Panc1 (cell line): ENCODE results near the gene TEPSIN. TPM values are rescaled to one million over a fixed set of nuclear protein-coding genes. Genes with fewer than 3 reads are reported as not detected.

ENCODE experiments used
- ATAC-seq: fragments of 200-7000 bp; cut with Tn5 transposase; 2 replicates; pipeline ENCODE4 v1.9.1; 2020; ENCODE audit warnings: mild to moderate bottlenecking, moderate library complexity
- BruUV-seq: library from RNA; stranded (reverse); fragments of 400-500 nt; replicated peaks from 2 replicates; lab custom pipeline; 2021; lab: Mats Ljungman, UMichigan
- CTCF ChIA-PET: fragments of 300-600 bp; sonication (Branson Sonifier 250); formaldehyde crosslinking; loops from one replicate; lab custom pipeline; 2022; ENCODE audit warnings: antibody characterized with exemption; lab: Charles Lee
- POLR2A ChIA-PET: fragments of 300-600 bp; sonication (Branson Sonifier 250); formaldehyde crosslinking; loops from one replicate; lab custom pipeline; 2022; ENCODE audit warnings: antibody characterized with exemption; lab: Charles Lee
- DNase-seq: peaks from one replicate; pipeline ENCODE4 v3.0.0-alpha.2; 2010; ENCODE audit warnings: low read depth, low spot score
- H3K27ac ChIP-seq: 2 replicates; pipeline ENCODE4 v1.5.1; 2011; ENCODE audit warnings: mild to moderate bottlenecking, low read length, inconsistent platforms
- H3K27me3 ChIP-seq: fragments of 200-500 bp; sonication (Bioruptor generic); 2 replicates; pipeline ENCODE4 v1.6.0; 2014; ENCODE audit warnings: low read length, inconsistent platforms; ENCODE audit not compliant: control insufficient read depth, insufficient read depth
- H3K36me3 ChIP-seq: fragments of 200-500 bp; sonication (Bioruptor generic); 2 replicates; pipeline ENCODE4 v1.5.1; 2014; ENCODE audit warnings: inconsistent platforms, mild to moderate bottlenecking, low read length, moderate library complexity; ENCODE audit not compliant: control insufficient read depth, insufficient read depth
- H3K4me1 ChIP-seq: 2 replicates; pipeline ENCODE4 v1.5.1; 2011; ENCODE audit warnings: inconsistent platforms, mild to moderate bottlenecking, low read length, moderate library complexity; ENCODE audit not compliant: control insufficient read depth, insufficient read depth
- H3K4me3 ChIP-seq, 2 experiments: 2 replicates each; pipeline ENCODE4 v1.5.1; 2011 to 2012; ENCODE audit warnings: low read depth in 2 of 2, low read length in 2 of 2, mild to moderate bottlenecking in 2 of 2, inconsistent platforms in 1 of 2, moderate library complexity in 1 of 2
- H3K9me3 ChIP-seq: fragments of 200-500 bp; sonication (Bioruptor generic); 2 replicates; pipeline ENCODE4 v1.5.1; 2014; ENCODE audit warnings: low read depth, mild to moderate bottlenecking, inconsistent platforms, low read length, moderate library complexity; ENCODE audit not compliant: control insufficient read depth, insufficient read depth
- CTCF ChIP-seq: fragments of 450-650 bp; IDR thresholded peaks from 2 replicates; pipeline ENCODE4 v1.5.1; 2017; ENCODE audit warnings: mild to moderate bottlenecking
- POLR2AphosphoS5 ChIP-seq: IDR thresholded peaks from 2 replicates; pipeline ENCODE4 v1.6.1; 2012; ENCODE audit warnings: mild to moderate bottlenecking, low read depth, low read length, moderate library complexity
- SIN3A ChIP-seq: IDR thresholded peaks from 2 replicates; pipeline ENCODE4 v1.6.1; 2012; ENCODE audit warnings: low read depth, mild to moderate bottlenecking, low read length, moderate library complexity, borderline replicate concordance; ENCODE audit not compliant: insufficient read depth
- TCF7L2 ChIP-seq: IDR thresholded peaks from 2 replicates; pipeline ENCODE4 v1.6.1; 2011; ENCODE audit warnings: mild to moderate bottlenecking, low read depth, low read length, inconsistent platforms
- in situ Hi-C: cut with HindIII; loops from 2 replicates; pipeline ENCODE4 v1.10.0; 2016; ENCODE audit warnings: low sequenced_read_pairs, low pct_unique_long_range_greater_than_20kb
- intact Hi-C: fragments of 100-400 bp; cut with micrococcal nuclease; formaldehyde crosslinking; loops from one replicate; pipeline ENCODE4 v1.10.0; 2022; ENCODE audit not compliant: unreplicated experiment
- total RNA-seq: library from RNA; stranded (reverse); gene quantifications from one replicate; pipeline ENCODE4 v1.2.1, GENCODE V29; 2021; ENCODE audit not compliant: unreplicated experiment
- TF ChIP-seq, protein P1 (sequence below), 2 experiments: IDR thresholded peaks; 2 replicates each; pipeline ENCODE4 v1.6.1; 2011 to 2012; ENCODE audit warnings: low read depth in 2 of 2, control low read depth in 1 of 2, low read length in 1 of 2, mild to moderate bottlenecking in 1 of 2, moderate library complexity in 1 of 2; ENCODE audit not compliant: insufficient read depth in 1 of 2

TEPSIN gene
- total RNA-seq, 1 experiment from 2014 or later: 44.9 TPM

DNA sequence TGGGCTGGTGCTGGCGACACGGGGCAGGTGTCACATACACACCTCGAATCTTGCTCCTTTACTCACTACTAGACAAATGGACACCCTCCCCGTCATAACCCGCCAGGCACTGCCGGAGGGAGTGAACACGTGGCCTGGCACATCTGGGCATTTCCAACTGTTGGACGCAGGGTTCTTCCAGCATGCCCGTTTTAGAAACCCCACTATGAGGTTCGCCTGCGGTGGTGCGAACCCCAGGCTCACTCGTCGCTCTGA, 9.3 kb downstream of the TEPSIN start:
- intact Hi-C loops (no loop called here), in situ Hi-C loops (no loop called here)
- CTCF ChIA-PET: interaction anchor here (1.4 kb wide), 1 partner anchor 9 kb away, joined by 4 read pairs; the partner anchor contains the start of genes NDUFAF8 and TEPSIN

DNA sequence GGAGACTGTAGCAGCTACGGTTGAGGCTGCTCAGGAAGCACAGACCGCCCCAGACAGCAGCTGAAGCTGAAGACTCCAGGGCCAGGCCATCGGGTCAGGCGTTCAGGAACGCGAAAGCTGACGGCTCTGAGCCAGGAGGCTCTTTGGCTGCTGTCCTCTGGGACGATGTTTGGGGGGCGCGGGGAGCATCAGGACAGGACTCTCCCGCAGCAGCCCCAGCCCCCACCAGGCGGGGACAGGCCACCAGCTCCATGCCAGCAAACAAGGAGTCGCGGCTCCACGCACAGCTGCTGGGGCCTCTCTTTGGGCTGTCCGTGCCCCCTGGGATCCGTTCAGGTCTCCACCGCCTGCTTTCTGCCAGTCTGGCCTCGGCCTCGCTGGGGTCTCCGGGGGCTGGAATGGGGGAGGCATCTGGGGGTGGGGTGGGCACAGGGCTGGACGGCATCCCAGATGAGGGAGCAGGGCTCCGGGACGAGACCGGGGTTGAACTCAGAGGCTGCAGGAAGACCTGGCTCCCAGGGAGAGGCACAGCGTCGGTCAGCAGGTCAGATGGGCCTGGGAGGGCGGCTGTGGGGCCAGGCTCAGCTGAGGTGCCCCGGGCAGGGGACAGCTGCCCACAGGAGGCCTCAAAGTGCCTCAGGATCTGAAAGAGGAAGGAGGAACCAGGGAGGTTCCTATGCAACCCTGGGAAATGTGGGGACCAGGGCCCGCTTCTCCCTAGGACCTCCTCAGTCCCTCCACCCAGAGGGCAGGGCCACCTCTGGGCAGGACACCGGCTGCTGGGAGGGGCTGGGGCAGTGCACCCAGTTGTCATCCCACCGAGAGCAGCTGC, 9.8 kb downstream of the TEPSIN start:
- no TSS peak for BruUV-seq
- DNase-seq (no peak), ATAC-seq (no peak)
- intact Hi-C loops (no loop called here), in situ Hi-C loops (no loop called here)
- no peak overlapping the region for H3K27ac ChIP-seq
- no peaks in the 10 kb centered on the region for H3K27me3 ChIP-seq
- POLR2A ChIA-PET: no interaction called here
- H3K4me3 ChIP-seq: no peak overlapping the region
- H3K36me3 ChIP-seq: no peaks in the 10 kb centered on the region
- no peaks in the 10 kb centered on the region for H3K4me1 ChIP-seq
- no peaks in the 10 kb centered on the region for H3K9me3 ChIP-seq
- CTCF ChIA-PET: interaction anchor here (0.6 to 0.7 kb wide), 2 partner anchors 176 to 285 kb away, joined by 3 to 5 read pairs; no protein-coding TSS in a partner anchor
- no peak for TF ChIP-seq TCF7L2
- TF ChIP-seq CTCF: no peak

More for the DNA sequence above, 9.3 kb downstream of the TEPSIN start:
- no peak overlapping the region for H3K27ac ChIP-seq
- no TSS peak for BruUV-seq
- POLR2A ChIA-PET: no interaction called here
- H3K36me3 ChIP-seq: no peaks in the 10 kb centered on the region
- DNase-seq (no peak), ATAC-seq (no peak)
- no peaks in the 10 kb centered on the region for H3K4me1 ChIP-seq
- TF ChIP-seq, protein P1, sequence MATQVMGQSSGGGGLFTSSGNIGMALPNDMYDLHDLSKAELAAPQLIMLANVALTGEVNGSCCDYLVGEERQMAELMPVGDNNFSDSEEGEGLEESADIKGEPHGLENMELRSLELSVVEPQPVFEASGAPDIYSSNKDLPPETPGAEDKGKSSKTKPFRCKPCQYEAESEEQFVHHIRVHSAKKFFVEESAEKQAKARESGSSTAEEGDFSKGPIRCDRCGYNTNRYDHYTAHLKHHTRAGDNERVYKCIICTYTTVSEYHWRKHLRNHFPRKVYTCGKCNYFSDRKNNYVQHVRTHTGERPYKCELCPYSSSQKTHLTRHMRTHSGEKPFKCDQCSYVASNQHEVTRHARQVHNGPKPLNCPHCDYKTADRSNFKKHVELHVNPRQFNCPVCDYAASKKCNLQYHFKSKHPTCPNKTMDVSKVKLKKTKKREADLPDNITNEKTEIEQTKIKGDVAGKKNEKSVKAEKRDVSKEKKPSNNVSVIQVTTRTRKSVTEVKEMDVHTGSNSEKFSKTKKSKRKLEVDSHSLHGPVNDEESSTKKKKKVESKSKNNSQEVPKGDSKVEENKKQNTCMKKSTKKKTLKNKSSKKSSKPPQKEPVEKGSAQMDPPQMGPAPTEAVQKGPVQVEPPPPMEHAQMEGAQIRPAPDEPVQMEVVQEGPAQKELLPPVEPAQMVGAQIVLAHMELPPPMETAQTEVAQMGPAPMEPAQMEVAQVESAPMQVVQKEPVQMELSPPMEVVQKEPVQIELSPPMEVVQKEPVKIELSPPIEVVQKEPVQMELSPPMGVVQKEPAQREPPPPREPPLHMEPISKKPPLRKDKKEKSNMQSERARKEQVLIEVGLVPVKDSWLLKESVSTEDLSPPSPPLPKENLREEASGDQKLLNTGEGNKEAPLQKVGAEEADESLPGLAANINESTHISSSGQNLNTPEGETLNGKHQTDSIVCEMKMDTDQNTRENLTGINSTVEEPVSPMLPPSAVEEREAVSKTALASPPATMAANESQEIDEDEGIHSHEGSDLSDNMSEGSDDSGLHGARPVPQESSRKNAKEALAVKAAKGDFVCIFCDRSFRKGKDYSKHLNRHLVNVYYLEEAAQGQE (IDR thresholded peaks at IDR 0.05; ENCODE audit: insufficient read depth in 1 of 2, low read depth in 2 of 2, low read length in 1 of 2): no peak
- no peak for TF ChIP-seq CTCF
- TF ChIP-seq SIN3A: no peak
- no peak for TF ChIP-seq TCF7L2
- TF ChIP-seq POLR2AphosphoS5: no peak
- no peaks in the 10 kb centered on the region for H3K27me3 ChIP-seq
- H3K9me3 ChIP-seq: no peaks in the 10 kb centered on the region
- H3K4me3 ChIP-seq: no peak overlapping the region
